NCI-H2107 (cell line): ENCODE data around the gene SBSN.

Source experiments
- DNase-seq: peaks from one replicate; lab custom pipeline; 2025; lab: John Stamatoyannopoulos, UW

Gene SBSN

GRCh38 chr19:35528218-35529038, at the start of gene SBSN:
SBSN (minus strand) TSS chr19:35528311; CDS start chr19:35528281, 30 bp downstream.
- no peak for DNase-seq

GRCh38 chr19:35571406-35571965, 43.4 kb upstream of the SBSN start:
- DNase-seq = no peak

- no peak for DNase-seq
Measured at GRCh38 chr19:35569281-35569781, 41.2 kb upstream of the SBSN start.

- no peak for DNase-seq
Measured at GRCh38 chr19:35566738-35567137, 38.6 kb upstream of the SBSN start.

- no peak for DNase-seq
Measured at GRCh38 chr19:35565016-35565856, 37.1 kb upstream of the SBSN start.

- DNase-seq = no peak
Measured at GRCh38 chr19:35563207-35563829, 35.2 kb upstream of the SBSN start, which contains the start of gene ATP4A. ATP4A (minus strand) TSS chr19:35563658; CDS start chr19:35563629, 29 bp downstream.

GRCh38 chr19:35562776-35563175, 34.7 kb upstream of the SBSN start:
- DNase-seq = no peak

- no peak for DNase-seq
Measured at GRCh38 chr19:35562336-35562735, 34.2 kb upstream of the SBSN start.

GRCh38 chr19:35561436-35561835, 33.3 kb upstream of the SBSN start:
- no peak for DNase-seq

- no peak for DNase-seq
Measured at GRCh38 chr19:35560677-35561076, 32.6 kb upstream of the SBSN start.

GRCh38 chr19:35560271-35560670, 32.2 kb upstream of the SBSN start:
- no peak for DNase-seq

GRCh38 chr19:35559781-35560180, 31.7 kb upstream of the SBSN start:
- DNase-seq = no peak

GRCh38 chr19:35559281-35559659, 31.2 kb upstream of the SBSN start:
- DNase-seq = no peak

- no peak for DNase-seq
Measured at GRCh38 chr19:35558400-35559280, 30.5 kb upstream of the SBSN start.

GRCh38 chr19:35557539-35558399, 29.7 kb upstream of the SBSN start:
- no peak for DNase-seq

- DNase-seq = no peak
Measured at GRCh38 chr19:35556846-35557538, 28.9 kb upstream of the SBSN start.

- no peak for DNase-seq
Measured at GRCh38 chr19:35556025-35556590, 28.0 kb upstream of the SBSN start.

GRCh38 chr19:35555301-35556005, 27.3 kb upstream of the SBSN start:
- DNase-seq = no peak
